ENCODE data around the gene HBEGF. TPM values are rescaled to one million over a fixed set of nuclear protein-coding genes. Genes with fewer than 3 reads are reported as not detected.
"Not testable (repeated sequence)": the region's sequence is repeated elsewhere in the genome, so short reads cannot be mapped to it uniquely, and the experiment has no call there.

The HBEGF gene
- total RNA-seq, 1 donor from 2014 or later = 21.7 TPM

GRCh38 chr5:140362875-140363630, 16.6 kb upstream of the HBEGF start:
- ATAC-seq (ENCODE audit: poor library complexity) = peak; percentile 85
- intact Hi-C loops (cut with DNase I) = no loop called here

GRCh38 chr5:140362311-140362710, 15.9 kb upstream of the HBEGF start:
- intact Hi-C loops (cut with DNase I) = no loop called here
- DNase-seq (no peak), ATAC-seq (ENCODE audit: poor library complexity) (no peak)

More at GRCh38 chr5:140362875-140363630, 16.6 kb upstream of the HBEGF start:
- peak; percentile 86 for DNase-seq

- intact Hi-C loops (cut with DNase I) = no loop called here
- ATAC-seq (ENCODE audit: poor library complexity) (no peak), DNase-seq (no peak)
These were observed 15.5 kb upstream of the HBEGF start for GRCh38 chr5:140361901-140362300.

GRCh38 chr5:140360681-140361479, 14.5 kb upstream of the HBEGF start:
- DNase-seq (no peak), ATAC-seq (ENCODE audit: poor library complexity) (no peak)
- intact Hi-C loops (cut with DNase I) = no loop called here

- ATAC-seq (ENCODE audit: poor library complexity) (no peak), DNase-seq (no peak)
- intact Hi-C loops (cut with DNase I) = no loop called here
These were observed 13.7 kb upstream of the HBEGF start, which contains the start of gene SLC4A9 for GRCh38 chr5:140360101-140360500. Gene SLC4A9, plus strand, starts transcription at chr5:140360194. Its CDS starts 43 bp downstream, at chr5:140360237.

GRCh38 chr5:140358738-140359310, 12.4 kb upstream of the HBEGF start:
- intact Hi-C loops (cut with DNase I) = no loop called here
- no peak for ATAC-seq (ENCODE audit: poor library complexity)
- DNase-seq = no peak

- intact Hi-C loops (cut with DNase I) = no loop called here
- ATAC-seq (ENCODE audit: poor library complexity) = peak; percentile 96
- DNase-seq = peak; percentile 89
These were observed 11.3 kb upstream of the HBEGF start for GRCh38 chr5:140357726-140358093.

- DNase-seq = no peak
- peak; percentile 32 for ATAC-seq (ENCODE audit: poor library complexity)
- intact Hi-C loops (cut with DNase I) = no loop called here
These were observed 10.7 kb upstream of the HBEGF start for GRCh38 chr5:140356853-140357725.

GRCh38 chr5:140355546-140355945, 9.1 kb upstream of the HBEGF start:
- intact Hi-C loops (cut with DNase I) = no loop called here
- DNase-seq = no peak
- ATAC-seq (ENCODE audit: poor library complexity) = no peak

GRCh38 chr5:140351609-140352334, 5.4 kb upstream of the HBEGF start:
- no peak for DNase-seq
- intact Hi-C loops (cut with DNase I) = loop anchor here (2.0 kb wide), 1 partner anchor 107 kb away; no protein-coding TSS in a partner anchor
- peak; percentile 59 for ATAC-seq (ENCODE audit: poor library complexity)

- intact Hi-C loops (cut with DNase I) = loop anchor here (5.0 kb wide), 1 partner anchor 172 kb away; the partner anchor contains the start of gene CYSTM1
These were observed 2.8 kb upstream of the HBEGF start for GRCh38 chr5:140349244-140349643.

GRCh38 chr5:140348104-140348503, 1.7 kb upstream of the HBEGF start:
- intact Hi-C loops (cut with DNase I) = loop anchor here (5.0 kb wide), 1 partner anchor 171 kb away; the partner anchor contains the start of gene CYSTM1
- no peak for ATAC-seq (ENCODE audit: poor library complexity)
- no peak for DNase-seq

More at GRCh38 chr5:140349244-140349643, 2.8 kb upstream of the HBEGF start:
- DNase-seq (no peak), ATAC-seq (ENCODE audit: poor library complexity) (no peak)

- peak; percentile 33 for ATAC-seq (ENCODE audit: poor library complexity)
These were observed 957 bp upstream of the HBEGF start for GRCh38 chr5:140347360-140347759.

GRCh38 chr5:140345919-140346347, 470 bp downstream of the HBEGF start:
- DNase-seq = peak; percentile 85
- ATAC-seq (ENCODE audit: poor library complexity) = peak; percentile 68
- intact Hi-C loops (cut with DNase I) = loop anchor here (5.0 kb wide), 1 partner anchor 169 kb away; the partner anchor contains the start of gene CYSTM1

More at GRCh38 chr5:140347360-140347759, 957 bp upstream of the HBEGF start:
- DNase-seq = no peak
- intact Hi-C loops (cut with DNase I) = loop anchor here (5.0 kb wide), 1 partner anchor 170 kb away; the partner anchor contains the start of gene CYSTM1

GRCh38 chr5:140344683-140345423, 1.6 kb downstream of the HBEGF start:
- intact Hi-C loops (cut with DNase I) = loop anchor here (5.0 kb wide), 1 partner anchor 168 kb away; the partner anchor contains the start of gene CYSTM1
- ATAC-seq (ENCODE audit: poor library complexity) (no peak), DNase-seq (no peak)

GRCh38 chr5:140343849-140344248, 2.6 kb downstream of the HBEGF start:
- ATAC-seq (ENCODE audit: poor library complexity); DNase-seq; intact Hi-C loops (cut with DNase I): not testable (repeated sequence)

GRCh38 chr5:140342896-140343295, 3.5 kb downstream of the HBEGF start:
- DNase-seq (no peak), ATAC-seq (ENCODE audit: poor library complexity) (no peak)
- intact Hi-C loops (cut with DNase I) = no loop called here
